KG1 (cell line): ENCODE results near the gene TADA2B.
"Not testable (repeated sequence)": the region's sequence is repeated elsewhere in the genome, so short reads cannot be mapped to it uniquely, and the experiment has no call there.

ENCODE experiments used
- DNase-seq: peaks from one replicate; lab custom pipeline; 2025; lab: John Stamatoyannopoulos, UW

TADA2B gene

GRCh38 chr4:7079909-7080308, 36.7 kb downstream of the TADA2B start:
- DNase-seq = not testable (repeated sequence)

GRCh38 chr4:7083597-7084563, 40.7 kb downstream of the TADA2B start:
- DNase-seq = no peak

GRCh38 chr4:7084564-7084961, 41.4 kb downstream of the TADA2B start:
- not testable (repeated sequence) for DNase-seq

- no peak for DNase-seq
Observed at GRCh38 chr4:7086384-7086783, 43.2 kb downstream of the TADA2B start.

GRCh38 chr4:7087036-7087435, 43.9 kb downstream of the TADA2B start:
- no peak for DNase-seq

- DNase-seq = no peak
Observed at GRCh38 chr4:7089213-7089986, 46.2 kb downstream of the TADA2B start.

GRCh38 chr4:7092026-7092425, 48.9 kb downstream of the TADA2B start:
- no peak for DNase-seq

- DNase-seq = no peak
Observed at GRCh38 chr4:7094916-7095315, 51.7 kb downstream of the TADA2B start.

GRCh38 chr4:7095611-7096155, 52.5 kb downstream of the TADA2B start:
- no peak for DNase-seq

- no peak for DNase-seq
Observed at GRCh38 chr4:7096236-7096635, 53.1 kb downstream of the TADA2B start.

- peak; percentile 3 for DNase-seq
Observed at GRCh38 chr4:7101692-7102515, 58.7 kb downstream of the TADA2B start.

- not testable (repeated sequence) for DNase-seq
Observed at GRCh38 chr4:7102516-7102909, 59.3 kb downstream of the TADA2B start.

- DNase-seq = peak; percentile 11
Observed at GRCh38 chr4:7103031-7103606, 59.9 kb downstream of the TADA2B start.

- no peak for DNase-seq
Observed at GRCh38 chr4:7103607-7104365, 60.6 kb downstream of the TADA2B start.

- DNase-seq = no peak
Observed at GRCh38 chr4:7104366-7105031, 61.3 kb downstream of the TADA2B start.

- no peak for DNase-seq
Observed at GRCh38 chr4:7105276-7105675, 62.1 kb downstream of the TADA2B start.

- no peak for DNase-seq
Observed at GRCh38 chr4:7107166-7107905, 64.2 kb downstream of the TADA2B start.
